Mucosa of gallbladder (tissue), 1 donor: ENCODE data around the gene TIMP3. TPM values are rescaled to one million over a fixed set of nuclear protein-coding genes. Genes with fewer than 3 reads are reported as not detected.
"Not testable (repeated sequence)": the region's sequence is repeated elsewhere in the genome, so short reads cannot be mapped to it uniquely, and the experiment has no call there.

ENCODE experiments used
- DNase-seq: peaks from one replicate; pipeline ENCODE4 v3.0.0-alpha.2; 2020; ENCODE audit warnings: low spot score
- total RNA-seq: library from RNA; stranded (reverse); gene quantifications from one replicate; pipeline ENCODE4 v1.2.1, GENCODE V29; 2021
- donor health status: DM: no; HTN: no; CAD: no.

Gene TIMP3
- 180 TPM for total RNA-seq

DNA sequence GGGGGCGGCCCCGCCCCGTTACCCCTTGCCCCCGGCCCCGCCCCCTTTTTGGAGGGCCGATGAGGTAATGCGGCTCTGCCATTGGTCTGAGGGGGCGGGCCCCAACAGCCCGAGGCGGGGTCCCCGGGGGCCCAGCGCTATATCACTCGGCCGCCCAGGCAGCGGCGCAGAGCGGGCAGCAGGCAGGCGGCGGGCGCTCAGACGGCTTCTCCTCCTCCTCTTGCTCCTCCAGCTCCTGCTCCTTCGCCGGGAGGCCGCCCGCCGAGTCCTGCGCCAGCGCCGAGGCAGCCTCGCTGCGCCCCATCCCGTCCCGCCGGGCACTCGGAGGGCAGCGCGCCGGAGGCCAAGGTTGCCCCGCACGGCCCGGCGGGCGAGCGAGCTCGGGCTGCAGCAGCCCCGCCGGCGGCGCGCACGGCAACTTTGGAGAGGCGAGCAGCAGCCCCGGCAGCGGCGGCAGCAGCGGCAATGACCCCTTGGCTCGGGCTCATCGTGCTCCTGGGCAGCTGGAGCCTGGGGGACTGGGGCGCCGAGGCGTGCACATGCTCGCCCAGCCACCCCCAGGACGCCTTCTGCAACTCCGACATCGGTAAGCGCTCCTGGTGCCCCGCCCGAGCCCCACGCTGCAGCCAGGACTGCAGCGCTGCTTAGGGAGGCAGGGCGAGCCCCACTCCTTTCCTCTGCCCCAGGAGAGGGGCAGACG lies at the start of gene TIMP3:
TIMP3 (plus strand) TSS at position 169 of the 700 bp plus-strand sequence; CDS start at position 466, 297 bp downstream.
- DNase-seq, result peak; percentile 81

- no peak for DNase-seq
Measured at GRCh38 chr22:32752326-32752725, 49.2 kb upstream of the TIMP3 start.

- no peak for DNase-seq
Measured at GRCh38 chr22:32752816-32753520, 48.5 kb upstream of the TIMP3 start.

GRCh38 chr22:32753591-32753990 lies 47.9 kb upstream of the TIMP3 start:
- no peak for DNase-seq

DNA sequence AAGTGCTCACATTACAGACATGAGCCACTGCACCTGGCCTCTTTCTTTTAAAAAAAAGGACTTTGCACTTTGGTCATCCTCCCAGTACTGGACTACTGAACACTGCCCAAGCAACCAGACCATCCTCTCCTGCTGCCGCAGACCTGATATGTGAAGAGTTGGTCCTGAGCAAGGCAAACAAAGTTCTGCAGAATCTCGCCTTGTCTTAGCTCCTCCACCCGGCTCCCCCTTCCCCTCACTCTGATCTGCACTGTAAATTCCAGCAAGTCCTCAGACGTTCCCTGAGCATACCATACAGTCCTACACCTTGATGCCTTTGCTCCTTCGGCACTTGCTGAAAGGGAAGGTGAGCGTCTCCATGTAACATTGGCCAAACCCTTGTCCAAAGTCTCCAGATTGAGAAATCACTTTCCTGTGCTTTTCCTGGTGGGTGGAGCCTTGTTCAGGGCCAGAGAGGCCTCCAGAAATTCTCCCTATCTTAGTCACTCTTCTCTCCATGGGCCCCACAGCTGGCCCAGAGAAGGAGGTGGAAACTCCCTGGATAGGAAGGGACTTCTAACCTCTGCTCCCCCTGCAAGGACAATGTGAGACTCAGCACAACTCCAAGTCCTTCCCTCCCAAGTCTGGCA lies 47.0 kb upstream of the TIMP3 start:
- no peak for DNase-seq

DNA sequence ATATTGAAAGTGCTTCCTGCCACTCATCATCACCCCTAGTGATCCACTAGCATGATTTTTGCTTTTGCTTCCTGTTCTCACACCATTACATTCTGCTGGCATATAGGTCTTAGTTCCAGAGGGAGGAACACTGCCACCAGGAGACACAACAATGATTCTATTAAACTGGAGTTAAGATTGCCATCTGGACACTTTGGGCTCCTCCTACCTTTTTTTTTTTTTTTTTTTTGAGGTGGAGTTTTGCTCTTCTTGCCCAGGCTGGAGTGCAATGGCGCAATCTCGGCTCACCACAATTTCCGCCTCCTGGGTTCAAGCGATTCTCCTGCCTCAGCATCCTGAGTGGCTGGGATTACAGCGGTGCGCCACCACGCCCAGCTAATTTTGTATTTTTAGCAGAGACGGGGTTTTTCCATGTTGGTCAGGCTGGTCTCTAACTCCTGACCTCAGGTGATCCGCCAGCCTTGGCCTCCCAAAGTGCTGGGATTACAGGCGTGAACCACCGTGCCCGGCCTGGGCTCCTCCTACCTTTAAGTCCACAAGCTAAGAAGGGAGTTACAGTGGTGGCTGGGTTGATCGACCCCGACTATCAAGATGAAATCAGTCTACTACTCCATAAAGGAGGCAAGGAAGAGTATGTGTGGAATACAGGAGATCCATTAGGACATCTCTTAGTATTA lies 44.3 kb upstream of the TIMP3 start:
- not testable (repeated sequence) for DNase-seq

GRCh38 chr22:32758866-32759385 lies 42.6 kb upstream of the TIMP3 start:
- no peak for DNase-seq

- no peak for DNase-seq
Measured at GRCh38 chr22:32760396-32760795, 41.1 kb upstream of the TIMP3 start.

DNA sequence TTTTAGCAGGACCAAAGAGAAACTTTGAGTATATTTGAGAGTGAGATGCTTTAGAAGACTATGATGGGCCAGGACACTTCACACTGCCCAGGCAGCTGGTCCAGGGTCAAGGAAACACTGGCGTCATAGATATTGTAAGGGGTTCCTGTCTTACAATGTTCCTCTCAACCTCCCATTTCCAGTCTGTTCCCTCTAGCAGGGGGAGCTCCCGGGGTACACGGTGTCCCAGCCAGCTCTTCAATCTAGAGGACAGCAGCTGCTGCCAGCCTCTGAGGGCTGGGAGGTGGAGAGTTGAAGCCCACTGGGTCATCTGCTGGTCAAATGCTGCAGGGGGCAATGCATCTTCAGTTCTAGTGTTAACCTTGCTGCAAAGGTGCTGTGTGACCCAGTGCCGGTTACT lies 40.7 kb upstream of the TIMP3 start:
- no peak for DNase-seq

DNA sequence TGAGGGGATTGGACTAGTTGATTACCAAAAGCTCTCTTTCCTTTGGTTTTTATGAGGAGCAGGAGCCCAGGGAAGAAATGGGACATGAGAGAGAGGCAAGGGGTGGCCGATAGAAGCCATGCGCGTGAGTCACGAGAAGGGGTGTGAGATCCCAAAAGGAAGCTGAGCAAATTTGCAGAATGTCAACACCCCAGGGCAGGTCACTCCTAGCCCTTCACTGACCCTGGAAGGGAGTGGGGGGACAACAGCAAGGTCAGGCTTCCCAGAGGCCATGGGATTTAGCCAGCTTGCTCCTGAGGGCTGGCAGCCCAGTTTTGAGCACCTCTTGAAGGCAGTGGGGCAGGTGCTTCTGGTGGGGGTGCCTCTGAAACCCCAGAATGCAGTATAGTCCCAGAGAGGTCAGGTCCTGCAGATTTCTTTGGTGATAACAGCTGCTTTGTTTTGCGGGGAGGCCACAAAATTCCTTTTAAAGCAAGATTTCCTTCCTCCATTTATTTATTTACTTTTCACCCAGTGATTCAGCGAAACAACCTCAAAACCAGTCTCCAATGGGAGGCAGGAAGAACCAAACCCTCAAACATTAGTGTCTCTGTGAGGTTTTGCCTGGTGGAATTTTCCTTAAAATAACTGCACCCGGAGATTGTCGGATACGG lies 40.1 kb upstream of the TIMP3 start:
- no peak for DNase-seq

- peak; percentile 38 for DNase-seq
Measured at GRCh38 chr22:32764330-32765131, 37.0 kb upstream of the TIMP3 start.

DNA sequence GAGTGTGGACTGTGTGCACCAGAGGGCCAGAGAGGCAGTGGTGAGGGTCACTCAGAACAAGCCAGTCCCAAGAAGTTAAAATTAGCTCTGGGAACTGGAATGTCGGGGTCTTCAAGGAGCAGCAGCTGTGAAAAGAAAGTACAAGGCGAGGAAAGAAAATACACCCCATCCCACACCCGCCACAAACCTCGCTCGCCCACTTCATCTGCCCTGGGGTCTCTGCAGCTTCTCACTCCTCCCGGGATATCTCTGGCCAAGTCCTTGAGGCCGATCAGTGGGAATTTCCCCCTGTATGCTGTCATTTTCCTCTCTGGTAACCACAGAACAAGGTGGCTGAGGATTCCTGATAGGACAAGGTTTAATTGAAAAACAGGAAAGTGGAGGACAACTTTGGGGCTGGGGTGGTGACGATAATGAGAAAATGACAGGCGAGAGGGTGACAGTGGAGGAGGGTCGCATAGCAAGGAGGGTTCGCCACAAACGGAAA lies 36.3 kb upstream of the TIMP3 start:
- DNase-seq, result no peak

DNA sequence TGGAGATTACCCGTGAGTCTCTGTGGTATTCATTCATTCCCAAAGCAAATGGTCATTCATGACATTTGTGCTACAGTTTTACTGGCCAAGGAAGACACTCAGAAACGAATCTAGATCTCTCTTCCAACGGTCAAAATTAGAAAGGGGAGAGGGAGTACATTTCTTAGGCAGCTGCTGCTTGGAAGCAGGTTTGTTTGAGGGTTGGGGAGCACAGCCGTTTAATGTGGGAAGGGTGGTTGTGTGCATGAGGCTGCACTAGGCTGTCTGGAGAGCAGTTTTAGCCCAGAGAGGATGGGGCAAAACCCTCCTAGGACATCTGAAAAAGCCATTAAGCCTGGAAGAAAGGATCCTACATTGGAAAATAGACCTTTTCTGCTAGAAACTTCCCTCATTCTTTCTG lies 29.7 kb upstream of the TIMP3 start:
- no peak for DNase-seq

DNA sequence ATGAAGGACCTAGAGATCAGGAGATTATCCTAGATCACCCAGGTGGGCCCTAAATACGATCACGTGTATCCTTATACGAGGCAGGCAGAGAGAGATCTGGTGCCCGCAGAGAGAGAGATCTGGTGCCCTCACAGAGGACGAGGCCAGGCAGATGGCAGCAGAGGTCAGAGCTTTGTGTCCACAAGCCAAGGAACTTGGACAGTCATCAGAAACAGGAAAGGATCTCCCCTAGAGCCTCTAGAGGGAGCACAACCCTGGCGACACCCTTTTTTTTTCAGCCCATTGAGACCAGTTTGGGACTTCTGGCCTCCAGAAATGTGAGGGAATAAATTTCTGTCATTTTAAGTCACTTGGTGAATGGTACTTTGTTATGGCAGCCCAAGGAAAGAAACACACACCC lies 25.5 kb upstream of the TIMP3 start:
- no peak for DNase-seq

GRCh38 chr22:32776397-32776796 lies 25.1 kb upstream of the TIMP3 start:
- DNase-seq, result no peak

GRCh38 chr22:32776802-32777201 lies 24.7 kb upstream of the TIMP3 start:
- no peak for DNase-seq

GRCh38 chr22:32777987-32778386 lies 23.5 kb upstream of the TIMP3 start:
- DNase-seq, result no peak

- no peak for DNase-seq
Measured at GRCh38 chr22:32780726-32781310, 20.7 kb upstream of the TIMP3 start.

DNA sequence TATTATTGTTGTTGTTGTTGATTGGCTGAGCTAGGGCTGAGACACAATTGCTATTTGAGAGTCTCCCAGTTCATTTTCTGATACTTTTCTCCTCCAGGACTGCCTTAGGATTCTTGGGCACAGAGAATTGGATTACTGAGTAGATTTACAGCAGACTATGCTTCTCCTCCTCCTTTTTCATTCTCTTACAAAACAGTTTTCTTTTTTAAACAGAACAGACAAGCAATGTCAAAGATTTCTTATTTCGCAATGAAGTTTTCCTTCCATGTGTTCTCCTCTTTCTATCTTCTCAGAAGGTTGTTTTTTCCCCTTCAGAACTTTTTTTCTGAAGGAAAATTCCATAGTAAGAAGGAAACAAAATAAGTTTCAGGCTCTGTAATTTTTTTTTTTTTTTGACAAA lies 19.8 kb upstream of the TIMP3 start:
- no peak for DNase-seq

DNA sequence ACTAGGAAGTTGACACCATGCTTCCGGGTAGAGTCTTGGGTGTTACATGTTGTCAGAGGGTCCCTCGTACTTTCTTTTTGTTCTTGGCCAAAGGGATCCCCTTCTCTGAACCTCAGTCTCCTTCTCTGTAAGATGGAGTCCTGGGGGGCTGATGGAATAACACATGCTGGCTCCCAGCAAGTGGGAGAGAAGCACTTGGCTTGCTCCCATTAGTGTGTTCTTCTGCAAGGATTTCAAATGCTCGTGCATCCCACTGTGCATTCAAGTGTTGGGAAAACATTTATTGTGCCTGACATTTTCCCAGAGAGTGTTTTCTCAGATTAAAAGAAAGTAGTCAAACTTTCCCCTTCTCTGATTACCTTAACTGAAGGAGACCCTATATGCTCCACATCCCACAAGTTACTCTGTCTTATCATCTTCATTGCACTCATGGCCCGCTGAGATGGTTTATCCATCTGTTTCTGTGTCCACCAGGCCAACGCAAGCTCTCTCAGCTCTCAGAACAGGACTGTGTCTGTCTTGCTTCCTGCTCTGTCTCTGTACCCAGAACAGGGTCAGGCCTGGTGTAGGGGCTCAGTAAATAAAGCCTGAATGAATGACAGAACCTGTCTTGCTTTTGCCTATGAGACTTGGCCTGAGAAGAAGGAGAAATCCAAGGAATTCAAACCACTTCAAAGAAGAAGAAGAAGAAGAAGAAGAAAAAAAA lies 16.0 kb upstream of the TIMP3 start:
- no peak for DNase-seq
